ENCODE measurements around the gene PLCG2. TPM values are rescaled to one million over a fixed set of nuclear protein-coding genes. Genes with fewer than 3 reads are reported as not detected.

The PLCG2 gene
- total and polyA plus RNA-seq, 9 donors: 3.3 to 16.4 (median 5.6) TPM

- DNase-seq: no peak
- no peaks in the 10 kb centered on the region for H3K9me3 ChIP-seq
- no peaks in the 10 kb centered on the region for H3K4me1 ChIP-seq (ENCODE audit: insufficient read depth)
- 45 to 67% (median 60%) methylated on average over 13 of the region's 13 CpGs for WGBS, 3 donors
- no peaks in the 10 kb centered on the region for H3K27me3 ChIP-seq
- intact Hi-C loops (cut with DNase I): no loop called here
- TF ChIP-seq CTCF (IDR thresholded peaks at IDR 0.05): no peak
- no peak for TF ChIP-seq EP300 (IDR thresholded peaks at IDR 0.05)
- TF ChIP-seq POLR2A (IDR thresholded peaks at IDR 0.05): no peak
- H3K36me3 ChIP-seq: no peaks in the 10 kb centered on the region
- H3K27ac ChIP-seq: no peak overlapping the region
- no peak overlapping the region for H3K4me3 ChIP-seq
Observed at GRCh38 chr16:81937305-81938038, 158.4 kb downstream of the PLCG2 start.

GRCh38 chr16:81938326-81939163 lies 159.5 kb downstream of the PLCG2 start:
- TF ChIP-seq EP300 (IDR thresholded peaks at IDR 0.05) (no peak), POLR2A (IDR thresholded peaks at IDR 0.05) (no peak)
- H3K4me1 ChIP-seq (ENCODE audit: insufficient read depth): no peaks in the 10 kb centered on the region
- no peak overlapping the region for H3K27ac ChIP-seq
- H3K36me3 ChIP-seq: no peaks in the 10 kb centered on the region
- no peaks in the 10 kb centered on the region for H3K27me3 ChIP-seq
- 75 to 82% (median 77%) methylated on average over 17 of the region's 17 CpGs for WGBS, 3 donors
- no peaks in the 10 kb centered on the region for H3K9me3 ChIP-seq
- H3K4me3 ChIP-seq: no peak overlapping the region
- no peak for DNase-seq
- intact Hi-C loops (cut with DNase I): no loop called here

- Histone ChIP-seq H3K36me3 (no peaks in the 10 kb centered on the region), H3K4me1 (ENCODE audit: insufficient read depth) (no peaks in the 10 kb centered on the region), H3K4me3 (no peak overlapping the region), H3K9me3 (no peaks in the 10 kb centered on the region), H3K27ac (no peak overlapping the region), H3K27me3 (no peaks in the 10 kb centered on the region)
- DNase-seq: no peak
- intact Hi-C loops (cut with DNase I): no loop called here
- WGBS, 3 donors: 26 to 38% (median 29%) methylated on average over 7 of the region's 7 CpGs
- TF ChIP-seq CTCF (IDR thresholded peaks at IDR 0.05): no peak
- no peak for TF ChIP-seq EP300 (IDR thresholded peaks at IDR 0.05)
- no peak for TF ChIP-seq POLR2A (IDR thresholded peaks at IDR 0.05)
Observed at GRCh38 chr16:81939164-81940056, 160.3 kb downstream of the PLCG2 start.

- H3K9me3 ChIP-seq: no peaks in the 10 kb centered on the region
- no peaks in the 10 kb centered on the region for H3K36me3 ChIP-seq
- no peaks in the 10 kb centered on the region for H3K4me1 ChIP-seq (ENCODE audit: insufficient read depth)
- H3K4me3 ChIP-seq: no peak overlapping the region
- no peak for DNase-seq
- H3K27me3 ChIP-seq: no peaks in the 10 kb centered on the region
- TF ChIP-seq POLR2A (IDR thresholded peaks at IDR 0.05): no peak
- TF ChIP-seq EP300 (IDR thresholded peaks at IDR 0.05): no peak
- TF ChIP-seq CTCF (IDR thresholded peaks at IDR 0.05): no peak
- no peak overlapping the region for H3K27ac ChIP-seq
- intact Hi-C loops (cut with DNase I): no loop called here
- WGBS, 3 donors: 23 to 42% (median 31%) methylated on average over 3 of the region's 3 CpGs
Observed at GRCh38 chr16:81940781-81941560, 161.9 kb downstream of the PLCG2 start.

All from ovary (tissue), 9 donors.